ENCODE data around the gene CPZ.

Gene CPZ

DNA sequence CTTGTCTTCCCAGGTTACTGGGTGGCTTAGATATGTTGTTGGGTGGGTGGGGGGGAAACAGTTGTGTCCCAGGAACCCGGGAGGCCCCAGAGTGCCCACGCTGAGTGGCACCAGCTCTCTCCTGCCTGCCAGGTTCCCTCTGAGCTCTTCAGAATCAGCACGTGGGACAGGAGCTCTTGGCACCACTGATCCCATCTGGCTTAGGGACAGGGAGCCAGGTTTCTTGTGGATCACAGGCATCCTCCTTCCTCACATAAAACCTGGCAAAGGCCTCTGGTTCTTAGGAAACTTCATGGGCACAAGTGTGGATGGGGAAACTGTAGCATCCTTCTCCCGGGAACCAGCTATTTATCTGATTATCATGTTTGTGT lies 8.9 kb upstream of the CPZ start:
- Histone ChIP-seq H3K9me2 (replicated peaks; ENCODE audit: insufficient read depth, low read length) (no peaks in the 10 kb centered on the region), H3K27ac (ENCODE audit: low read length) (no peak overlapping the region), H3K9ac (ENCODE audit: low read length) (no peak overlapping the region), H2AFZ (ENCODE audit: low read length) (no peak overlapping the region), H3K4me3 (ENCODE audit: low read length) (no peak overlapping the region), H3K4me1 (ENCODE audit: low read length) (no peaks in the 10 kb centered on the region), H4K20me1 (ENCODE audit: insufficient read depth, low read length) (no peaks in the 10 kb centered on the region), H3K79me2 (ENCODE audit: low read length) (no peaks in the 10 kb centered on the region), H3K27me3 (replicated peaks; ENCODE audit: insufficient read depth, low read length) (peaks cover 79% of the 10 kb centered on the region), H3K36me3 (replicated peaks; ENCODE audit: insufficient read depth, low read length) (no peaks in the 10 kb centered on the region), H3K4me2 (ENCODE audit: low read depth, low read length) (no peak overlapping the region), H3F3A (ENCODE audit: insufficient read depth, low read length) (no peaks in the 10 kb centered on the region), H3K9me3 (replicated peaks; ENCODE audit: insufficient read depth, low read length) (no peaks in the 10 kb centered on the region)
- TF ChIP-seq, protein P1, sequence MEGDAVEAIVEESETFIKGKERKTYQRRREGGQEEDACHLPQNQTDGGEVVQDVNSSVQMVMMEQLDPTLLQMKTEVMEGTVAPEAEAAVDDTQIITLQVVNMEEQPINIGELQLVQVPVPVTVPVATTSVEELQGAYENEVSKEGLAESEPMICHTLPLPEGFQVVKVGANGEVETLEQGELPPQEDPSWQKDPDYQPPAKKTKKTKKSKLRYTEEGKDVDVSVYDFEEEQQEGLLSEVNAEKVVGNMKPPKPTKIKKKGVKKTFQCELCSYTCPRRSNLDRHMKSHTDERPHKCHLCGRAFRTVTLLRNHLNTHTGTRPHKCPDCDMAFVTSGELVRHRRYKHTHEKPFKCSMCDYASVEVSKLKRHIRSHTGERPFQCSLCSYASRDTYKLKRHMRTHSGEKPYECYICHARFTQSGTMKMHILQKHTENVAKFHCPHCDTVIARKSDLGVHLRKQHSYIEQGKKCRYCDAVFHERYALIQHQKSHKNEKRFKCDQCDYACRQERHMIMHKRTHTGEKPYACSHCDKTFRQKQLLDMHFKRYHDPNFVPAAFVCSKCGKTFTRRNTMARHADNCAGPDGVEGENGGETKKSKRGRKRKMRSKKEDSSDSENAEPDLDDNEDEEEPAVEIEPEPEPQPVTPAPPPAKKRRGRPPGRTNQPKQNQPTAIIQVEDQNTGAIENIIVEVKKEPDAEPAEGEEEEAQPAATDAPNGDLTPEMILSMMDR (IDR thresholded peaks at IDR 0.05; ENCODE audit: low read length), result no peak
- TF ChIP-seq EZH2phosphoT487 (IDR thresholded peaks at IDR 0.05; ENCODE audit: low read length), result no peak
- TF ChIP-seq EZH2 (optimal IDR thresholded peaks at IDR 0.05; ENCODE audit: low read depth, low read length), result no peak
- DNase-seq, result no peak

- no peak overlapping the region for H3K4me2 ChIP-seq (ENCODE audit: low read depth, low read length)
- H4K20me1 ChIP-seq (ENCODE audit: insufficient read depth, low read length), result no peaks in the 10 kb centered on the region
- H3K27ac ChIP-seq (ENCODE audit: low read length), result no peak overlapping the region
- H3K9ac ChIP-seq (ENCODE audit: low read length), result no peak overlapping the region
- no peaks in the 10 kb centered on the region for H3F3A ChIP-seq (ENCODE audit: insufficient read depth, low read length)
- no peak overlapping the region for H3K4me3 ChIP-seq (ENCODE audit: low read length)
- no peaks in the 10 kb centered on the region for H3K36me3 ChIP-seq (replicated peaks; ENCODE audit: insufficient read depth, low read length)
- no peaks in the 10 kb centered on the region for H3K79me2 ChIP-seq (ENCODE audit: low read length)
- DNase-seq, result peak; percentile 15
- H3K9me2 ChIP-seq (replicated peaks; ENCODE audit: insufficient read depth, low read length), result no peaks in the 10 kb centered on the region
- H3K27me3 ChIP-seq (replicated peaks; ENCODE audit: insufficient read depth, low read length), result peaks cover 82% of the 10 kb centered on the region
- H3K9me3 ChIP-seq (replicated peaks; ENCODE audit: insufficient read depth, low read length), result no peaks in the 10 kb centered on the region
- no peaks in the 10 kb centered on the region for H3K4me1 ChIP-seq (ENCODE audit: low read length)
- no peak overlapping the region for H2AFZ ChIP-seq (ENCODE audit: low read length)
- TF ChIP-seq, protein P1 (IDR thresholded peaks at IDR 0.05; ENCODE audit: low read length), result peak; percentile 40
- TF ChIP-seq EZH2phosphoT487 (IDR thresholded peaks at IDR 0.05; ENCODE audit: low read length), result no peak
- TF ChIP-seq EZH2 (optimal IDR thresholded peaks at IDR 0.05; ENCODE audit: low read depth, low read length), result no peak
Observed at GRCh38 chr4:8585186-8585585, 7.4 kb upstream of the CPZ start.

GRCh38 chr4:8585721-8586212 lies 6.8 kb upstream of the CPZ start:
- Histone ChIP-seq H3K9ac (ENCODE audit: low read length) (no peak overlapping the region), H2AFZ (ENCODE audit: low read length) (no peak overlapping the region), H3K27me3 (replicated peaks; ENCODE audit: insufficient read depth, low read length) (peaks cover 87% of the 10 kb centered on the region), H3F3A (ENCODE audit: insufficient read depth, low read length) (no peaks in the 10 kb centered on the region), H3K9me3 (replicated peaks; ENCODE audit: insufficient read depth, low read length) (no peaks in the 10 kb centered on the region), H3K4me2 (ENCODE audit: low read depth, low read length) (no peak overlapping the region), H3K9me2 (replicated peaks; ENCODE audit: insufficient read depth, low read length) (no peaks in the 10 kb centered on the region), H4K20me1 (ENCODE audit: insufficient read depth, low read length) (no peaks in the 10 kb centered on the region), H3K4me3 (ENCODE audit: low read length) (no peak overlapping the region), H3K4me1 (ENCODE audit: low read length) (no peaks in the 10 kb centered on the region), H3K36me3 (replicated peaks; ENCODE audit: insufficient read depth, low read length) (no peaks in the 10 kb centered on the region), H3K27ac (ENCODE audit: low read length) (no peak overlapping the region), H3K79me2 (ENCODE audit: low read length) (no peaks in the 10 kb centered on the region)
- no peak for TF ChIP-seq EZH2phosphoT487 (IDR thresholded peaks at IDR 0.05; ENCODE audit: low read length)
- no peak for TF ChIP-seq EZH2 (optimal IDR thresholded peaks at IDR 0.05; ENCODE audit: low read depth, low read length)
- TF ChIP-seq, protein P1 (IDR thresholded peaks at IDR 0.05; ENCODE audit: low read length), result no peak
- no peak for DNase-seq
